NCI-H1694 treated with DMSO at 0.1 percent for 48 hours (cell line): ENCODE measurements around the gene PIGX.

Experiments used
- DNase-seq: peaks from one replicate; lab custom pipeline; 2025; lab: John Stamatoyannopoulos, UW

PIGX gene

DNA sequence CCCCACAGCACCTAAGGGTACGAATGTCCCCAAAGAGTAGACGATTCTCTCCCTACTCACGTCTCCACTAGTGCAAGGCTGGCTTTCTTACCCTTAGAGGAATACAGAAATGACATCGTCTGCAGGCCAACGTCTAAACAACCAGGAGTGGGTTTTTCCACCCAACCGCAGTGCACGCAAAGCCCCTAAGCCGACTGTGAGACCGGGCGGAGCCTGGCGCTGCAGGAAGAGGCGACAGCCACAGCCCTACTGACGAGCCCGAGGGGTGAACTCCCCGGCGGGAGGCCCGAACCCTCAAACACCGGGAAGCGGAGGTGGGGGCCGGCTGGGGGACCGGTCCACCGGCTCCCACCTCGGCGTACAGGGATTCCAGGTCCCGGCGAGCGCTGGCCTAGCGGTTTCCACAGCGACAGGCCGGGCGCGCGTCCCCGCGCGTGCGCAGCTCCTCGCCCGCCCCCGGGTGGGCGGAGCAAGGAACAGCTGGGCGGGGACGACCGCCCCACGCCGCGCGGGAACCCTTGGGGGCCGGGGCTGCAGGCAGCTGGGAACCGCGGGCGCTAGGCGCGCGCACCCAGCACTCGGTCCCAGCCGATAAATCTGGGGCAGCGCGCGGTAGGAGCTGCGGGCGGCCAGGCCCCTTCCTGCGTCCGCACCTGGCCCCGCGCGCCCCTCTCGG is at the start of gene PIGX, which contains the start of gene CEP19:
Gene PIGX (plus strand): TSS at position 540 of the 676 bp plus-strand sequence.
Gene CEP19 (minus strand): TSS at position 413 of the 676 bp plus-strand sequence. CDS start 3,593 bp downstream, outside the sequence.
- DNase-seq = peak; percentile 56

GRCh38 chr3:196662711-196663571 is 49.2 kb upstream of the PIGX start:
- DNase-seq = no peak

DNA sequence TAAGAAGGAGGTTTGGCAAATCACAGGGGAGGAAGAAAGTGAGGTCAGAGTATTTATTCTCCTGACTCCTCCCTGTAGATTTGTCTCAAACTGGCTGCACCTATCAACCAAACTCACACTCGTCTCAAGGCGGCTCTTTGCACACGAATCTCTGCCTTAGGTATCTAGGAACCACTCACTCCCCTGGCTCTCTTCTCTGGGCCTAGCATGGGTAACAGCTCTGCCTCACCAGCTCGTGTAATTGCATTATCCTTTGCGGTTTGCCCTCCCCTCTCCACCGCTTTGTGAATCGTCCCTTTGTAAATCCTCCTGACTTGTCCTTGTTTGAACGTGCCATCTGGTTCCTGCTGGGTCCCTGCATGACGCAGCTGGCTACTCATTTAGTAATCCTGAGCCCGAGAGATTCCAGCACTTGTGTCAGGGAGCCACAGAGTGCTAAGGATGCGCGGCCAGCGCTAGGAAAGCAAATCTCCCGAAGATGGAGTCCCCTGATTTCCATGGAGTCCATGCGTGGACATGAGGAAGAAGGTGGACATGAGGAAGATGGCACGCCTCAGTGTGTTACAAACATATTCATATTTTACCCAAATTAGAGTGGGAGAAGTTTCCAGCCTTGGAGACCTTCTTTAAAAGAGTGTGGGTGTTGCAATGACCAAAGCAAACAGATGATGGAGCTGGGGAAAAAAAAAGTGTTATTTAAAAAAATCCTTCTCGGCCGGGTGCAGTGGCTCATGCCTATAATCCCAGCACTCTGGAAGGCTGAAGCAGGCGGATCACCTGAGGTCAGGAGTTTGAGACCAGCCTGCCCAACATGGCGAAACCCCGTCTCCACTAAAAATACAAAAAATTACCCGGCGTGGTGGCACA is 45.9 kb upstream of the PIGX start:
- DNase-seq = peak; percentile 98

DNA sequence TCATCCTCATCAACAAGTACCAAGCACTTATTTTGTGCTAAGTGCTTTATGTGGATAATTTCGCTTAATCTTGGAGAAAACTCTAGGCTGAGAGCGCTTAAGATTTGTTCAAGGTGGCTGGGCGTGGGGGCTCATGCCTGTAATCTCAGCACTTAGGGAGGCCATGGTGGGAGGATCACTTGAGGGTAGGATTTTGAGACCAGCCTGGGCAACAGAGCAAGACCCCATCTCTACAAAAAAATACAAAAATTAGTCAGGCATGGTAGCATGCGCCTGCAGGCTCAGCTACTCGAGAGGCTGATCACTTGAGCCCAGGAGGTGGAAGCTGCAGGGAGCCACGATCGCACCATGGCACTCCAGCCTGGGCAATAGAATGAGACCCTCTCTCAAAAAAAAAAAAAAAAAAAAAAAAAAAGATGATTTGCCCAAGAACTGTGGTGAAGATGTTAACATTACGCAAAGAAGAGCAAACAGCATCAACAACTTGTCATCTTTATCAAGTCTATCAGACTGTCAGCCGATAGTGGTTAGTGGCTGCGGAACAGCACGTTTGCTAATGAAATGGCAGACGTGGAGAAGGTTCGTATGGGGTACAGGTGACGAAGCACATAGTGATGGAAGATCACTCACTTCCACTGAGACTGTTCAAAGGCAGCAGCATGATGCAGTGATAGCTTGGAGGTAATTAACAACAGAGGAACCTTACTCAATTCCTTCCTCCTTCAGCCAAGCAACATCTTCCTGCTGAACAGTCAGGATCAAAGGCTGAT is 44.9 kb upstream of the PIGX start:
- DNase-seq = no peak

- no peak for DNase-seq
Measured at GRCh38 chr3:196670339-196670738, 41.8 kb upstream of the PIGX start.

- DNase-seq = no peak
Measured at GRCh38 chr3:196673632-196674031, 38.5 kb upstream of the PIGX start.

DNA sequence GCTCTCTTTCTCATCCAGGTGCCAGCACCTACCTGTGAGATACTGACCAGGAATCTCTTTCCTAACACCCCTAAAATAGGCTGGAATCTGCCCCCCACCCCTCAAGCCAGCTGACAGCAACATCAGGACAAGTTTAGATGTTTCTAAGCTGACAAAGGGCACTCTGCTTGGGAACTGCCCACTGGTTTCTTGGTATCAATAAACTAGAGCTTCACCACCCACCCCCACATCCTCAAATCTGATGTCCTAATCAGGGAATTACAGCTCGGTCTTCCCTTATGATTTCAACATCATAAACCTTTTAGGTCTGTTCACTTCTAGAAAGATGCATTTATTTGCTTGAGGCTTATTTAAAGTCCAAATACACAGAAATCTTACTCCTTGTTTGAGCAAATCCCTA is 34.8 kb upstream of the PIGX start:
- DNase-seq = no peak

- DNase-seq = no peak
Measured at GRCh38 chr3:196677931-196678330, 34.2 kb upstream of the PIGX start.

GRCh38 chr3:196684548-196685407 is 27.4 kb upstream of the PIGX start:
- DNase-seq = peak; percentile 57

DNA sequence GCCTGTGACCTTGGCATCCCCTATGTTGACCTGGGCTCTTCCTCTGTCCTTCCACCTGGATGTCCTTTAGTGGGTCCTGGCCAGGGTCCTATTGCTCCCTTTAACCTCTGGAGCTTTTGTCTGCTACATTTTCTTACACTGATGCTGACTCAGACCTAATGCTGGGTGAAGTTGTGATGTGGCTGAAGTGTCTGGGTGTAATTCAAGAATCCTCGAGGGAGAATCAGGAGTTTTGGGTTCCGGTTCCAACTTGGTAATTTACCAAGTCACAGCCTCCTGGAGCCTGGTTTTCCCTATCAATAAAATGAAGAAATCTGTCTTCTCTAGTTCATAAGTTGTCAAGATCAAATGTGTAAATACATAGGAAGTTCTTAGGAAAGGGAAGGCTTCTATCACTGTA is 25.7 kb upstream of the PIGX start:
- no peak for DNase-seq

GRCh38 chr3:196688349-196688748 is 23.8 kb upstream of the PIGX start:
- DNase-seq = no peak

DNA sequence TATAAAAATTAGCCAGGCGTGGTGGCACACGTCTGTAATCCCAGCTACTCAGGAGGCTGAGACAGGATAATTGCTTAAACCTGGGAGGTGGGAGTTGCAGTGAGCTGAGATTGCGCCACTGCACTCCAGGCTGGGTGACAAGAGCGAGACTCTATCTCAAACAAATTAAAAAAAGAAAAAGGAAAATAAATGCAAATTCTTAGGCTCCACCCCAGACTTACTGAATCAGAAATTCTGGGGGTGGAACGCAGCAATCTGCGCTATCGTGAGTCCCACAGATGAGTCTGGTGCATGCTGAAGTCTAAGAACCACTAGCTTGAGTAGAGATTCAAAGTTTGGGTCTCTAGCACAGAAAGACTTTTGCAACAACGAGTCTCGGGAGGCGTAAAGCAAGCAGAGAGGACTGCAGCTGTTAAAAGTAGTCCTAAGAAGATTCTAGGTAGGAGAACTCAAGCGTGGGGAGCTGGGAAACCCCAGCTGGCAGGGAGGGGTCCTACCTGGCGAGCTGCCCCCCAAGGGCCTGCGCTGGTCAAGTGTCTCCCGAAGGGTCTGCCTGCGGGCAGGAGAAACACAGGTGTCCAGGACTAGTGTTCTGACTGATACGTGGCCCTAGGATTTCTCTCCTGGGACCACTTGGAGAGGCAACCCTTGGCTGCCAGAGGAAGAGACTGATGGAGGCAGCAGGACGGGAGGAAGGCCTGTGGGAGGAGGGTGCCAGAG is 22.1 kb upstream of the PIGX start:
- DNase-seq = no peak

DNA sequence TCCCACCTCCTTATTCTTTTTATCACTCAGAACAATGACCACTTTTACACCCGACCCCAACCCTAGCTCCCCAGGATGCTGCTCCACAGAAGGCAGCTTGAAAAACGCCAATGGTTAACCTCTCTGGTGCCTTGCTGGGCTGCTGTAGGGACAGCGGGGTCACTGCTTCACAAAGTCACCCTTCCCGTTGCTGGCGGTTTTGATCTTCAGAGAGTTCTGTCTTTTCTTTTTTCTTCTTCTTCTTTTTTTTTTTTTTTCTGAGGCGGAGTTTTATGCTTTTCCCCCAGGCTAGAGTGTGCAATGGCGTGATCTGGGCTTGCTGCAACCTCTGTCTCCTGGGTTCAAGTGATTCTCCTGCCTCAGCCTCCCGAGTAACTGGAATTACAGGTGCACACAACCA is 20.8 kb upstream of the PIGX start:
- no peak for DNase-seq

- peak; percentile 27 for DNase-seq
Measured at GRCh38 chr3:196694202-196694638, 18.0 kb upstream of the PIGX start.

DNA sequence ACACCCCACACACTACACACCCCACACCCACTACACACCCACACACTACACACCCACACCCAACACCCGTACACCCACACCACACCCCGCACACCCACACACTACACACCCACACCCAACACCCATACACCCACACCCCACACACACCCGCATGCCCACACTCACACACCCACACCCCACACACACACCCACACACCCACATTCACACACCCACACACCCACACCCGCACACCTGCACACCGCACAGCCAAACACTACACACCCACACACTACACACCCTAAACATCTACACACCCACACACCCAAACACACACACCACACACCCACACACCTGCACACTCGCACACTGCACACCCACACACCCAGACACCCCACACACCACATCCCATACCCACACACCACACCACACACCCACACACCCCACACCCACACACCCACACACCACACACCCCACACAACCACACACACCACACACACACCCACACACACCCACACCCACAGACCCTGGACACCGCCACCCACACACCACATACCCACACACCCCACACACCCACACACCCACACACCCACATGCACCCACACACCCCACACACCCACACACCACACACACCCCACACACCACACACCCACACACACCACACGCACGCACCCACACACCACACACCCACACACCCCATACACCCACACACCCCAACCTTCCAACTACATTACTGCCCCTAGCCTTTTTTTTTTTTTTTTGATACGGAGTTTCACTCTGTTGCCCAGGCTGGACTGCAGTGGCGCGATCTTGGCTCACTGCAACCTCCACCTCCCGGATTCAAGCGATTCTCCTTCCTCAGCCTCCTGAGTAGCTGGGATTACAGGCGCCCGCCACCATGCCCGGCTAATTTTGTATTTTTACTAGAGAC is 17.0 kb upstream of the PIGX start:
- DNase-seq = no peak

- DNase-seq = no peak
Measured at GRCh38 chr3:196695849-196696226, 16.3 kb upstream of the PIGX start.

- no peak for DNase-seq
Measured at GRCh38 chr3:196697270-196697669, 14.9 kb upstream of the PIGX start.

DNA sequence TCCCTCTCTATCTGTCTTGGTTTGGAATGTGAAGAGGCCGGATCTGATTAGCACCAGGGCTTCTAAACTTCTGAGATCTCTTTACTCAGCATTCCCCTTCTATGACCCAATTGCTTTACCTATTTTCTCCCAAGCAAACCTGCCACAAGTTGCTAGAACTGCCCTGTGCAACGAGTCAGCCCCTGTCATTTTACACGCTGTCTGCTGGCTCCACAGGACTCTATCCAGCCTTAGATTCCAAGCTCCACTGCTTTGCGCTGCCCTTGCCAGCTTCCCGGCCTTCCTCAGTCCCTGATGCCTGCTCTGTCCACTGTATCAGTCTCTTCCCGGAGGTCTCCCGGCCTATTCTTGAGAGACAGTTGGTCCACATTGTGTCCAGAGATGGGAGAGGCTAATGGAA is 12.4 kb upstream of the PIGX start:
- DNase-seq = no peak

- no peak for DNase-seq
Measured at GRCh38 chr3:196700801-196701200, 11.4 kb upstream of the PIGX start.
